GM12892 (cell line): Measurements from ENCODE around the gene CD160.

Experiments
- POLR2A ChIP-seq: IDR thresholded peaks from 2 replicates; pipeline ENCODE4 v1.6.1; 2011; ENCODE audit warnings: low read depth, low read length, control low read depth
- POLR2AphosphoS5 ChIP-seq: IDR thresholded peaks from 2 replicates; pipeline ENCODE4 v1.6.1; 2011; ENCODE audit warnings: low read depth, low read length, control low read depth
- TAF1 ChIP-seq: IDR thresholded peaks from 2 replicates; pipeline ENCODE4 v1.6.1; 2011; ENCODE audit warnings: low read depth, mild to moderate bottlenecking, control low read depth, low read length, borderline replicate concordance

DNA sequence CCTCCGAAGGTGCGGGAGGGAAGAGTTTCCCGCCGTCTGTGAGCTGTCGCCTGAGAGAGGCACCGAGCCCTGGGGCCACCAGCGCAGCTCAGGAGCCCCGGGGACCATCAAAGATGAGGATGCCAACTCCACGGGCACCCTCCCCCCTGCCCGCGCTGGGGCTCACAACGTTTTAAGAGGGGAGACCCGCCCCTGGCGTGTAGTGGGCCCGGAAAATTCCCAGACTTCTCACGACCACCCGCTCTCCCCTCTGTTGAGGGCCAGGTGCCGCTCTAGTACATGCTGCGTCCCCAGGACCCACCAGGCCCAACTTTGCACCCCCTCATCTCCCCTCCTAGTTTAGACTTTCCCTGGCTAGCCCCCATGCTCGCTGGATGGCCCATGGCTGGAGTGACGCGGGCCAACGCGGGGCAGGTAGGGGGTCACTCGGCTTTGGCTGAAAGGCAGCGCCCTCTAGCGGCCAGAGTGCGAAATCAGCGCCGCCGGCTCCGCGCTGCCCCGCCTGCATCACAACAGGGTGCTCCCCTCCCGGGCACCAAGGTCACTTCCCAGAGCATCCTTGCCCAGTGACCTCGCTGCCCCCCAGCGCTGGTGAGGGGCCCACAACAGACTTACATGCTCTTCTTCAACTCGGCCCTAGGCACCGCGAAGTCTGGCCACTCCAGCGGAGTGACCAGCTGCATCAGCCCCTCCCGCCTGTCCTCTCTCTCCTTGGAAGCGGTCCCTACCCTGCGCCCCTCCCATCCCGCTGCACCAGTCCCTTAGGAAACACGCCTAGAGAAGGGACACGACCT is 1.8 kb downstream of the CD160 start:
- TF ChIP-seq POLR2A (no peak), POLR2AphosphoS5 (no peak), TAF1 (no peak)
